Gastroesophageal sphincter (tissue), 4 donors: ENCODE data around the gene SLC8A1. TPM values are rescaled to one million over a fixed set of nuclear protein-coding genes. Genes with fewer than 3 reads are reported as not detected.

Experiments
- ATAC-seq: fragments of 150-250 bp; one replicate; pipeline ENCODE4 v1.9.1; 2016; ENCODE audit warnings: mild to moderate bottlenecking, moderate library complexity
- H3K27ac ChIP-seq, 4 donors: fragments of 200-600 bp; sonication (generic) in 3 of 4; 1 replicate in 3 of 4; 2 replicates in 1 of 4; pipeline ENCODE4 v1.5.1; 2016 to 2019
- H3K27me3 ChIP-seq: fragments of 200-600 bp; sonication (generic); one replicate; pipeline ENCODE4 v1.5.1; 2019
- H3K36me3 ChIP-seq, 2 donors: fragments of 200-600 bp; sonication (generic); one replicate each; pipeline ENCODE4 v1.5.1; 2019; ENCODE audit warnings: control low read depth in 1 of 2
- H3K4me1 ChIP-seq, 3 donors: fragments of 200-600 bp; sonication (generic); 1 replicate in 2 of 3; 2 replicates in 1 of 3; pipeline ENCODE4 v1.5.1; 2016 to 2019; ENCODE audit warnings: control low read depth in 2 of 3
- H3K4me3 ChIP-seq, 2 donors: fragments of 200-600 bp; sonication (generic); one replicate each; pipeline ENCODE4 v1.5.1; 2019; ENCODE audit warnings: mild to moderate bottlenecking in 1 of 2, moderate library complexity in 1 of 2
- H3K9me3 ChIP-seq, 3 donors: fragments of 200-600 bp; sonication (generic); one replicate each; pipeline ENCODE4 v1.5.1; 2017 to 2019; ENCODE audit warnings: control low read depth in 2 of 3
- CTCF ChIP-seq, 4 experiments: fragments of 200-600 bp in 2 of 4; fragments of 450-650 bp in 2 of 4; sonication (generic) in 1 of 4; IDR thresholded peaks; one replicate each; pipeline ENCODE4 v1.5.1; 2017 to 2019; ENCODE audit warnings: antibody characterized with exemption in 4 of 4, mild to moderate bottlenecking in 2 of 4, moderate library complexity in 2 of 4
- EP300 ChIP-seq: sonication (generic); formaldehyde crosslinking; IDR thresholded peaks from one replicate; pipeline ENCODE4 v1.6.1; 2017; ENCODE audit warnings: antibody characterized with exemption, mild to moderate bottlenecking
- POLR2A ChIP-seq, 2 donors: fragments of 450-650 bp; IDR thresholded peaks; one replicate each; pipeline ENCODE4 v1.6.1; 2017; ENCODE audit warnings: antibody characterized with exemption in 2 of 2, mild to moderate bottlenecking in 2 of 2, moderate library complexity in 1 of 2
- POLR2AphosphoS5 ChIP-seq: sonication (generic); formaldehyde crosslinking; IDR thresholded peaks from one replicate; pipeline ENCODE4 v1.6.1; 2017; ENCODE audit warnings: antibody characterized with exemption
- WGBS, 2 donors: methylation state at CpG; one replicate each; pipeline ENCODE4 v1.1.5; 2018; ENCODE audit warnings: low coverage in 1 of 2; 5-methylcytosine and 5-hydroxymethylcytosine counted together
- total RNA-seq, 4 donors: library from RNA; depleted of rRNA; stranded (reverse); fragments of >200 nt; gene quantifications; one replicate each; pipeline ENCODE4 v1.1.0, GENCODE V29; 2016

The SLC8A1 gene
- total RNA-seq, 4 donors from 2014 or later = 76.3 to 168 (median 146) TPM

GRCh38 chr2:40298026-40298425, 153.9 kb downstream of the SLC8A1 start:
- Histone ChIP-seq H3K4me1 (peaks cover 0 to 7% (median 0%) of the 10 kb centered on the region in 3 donors), H3K27me3 (no peaks in the 10 kb centered on the region), H3K36me3 (no peaks in the 10 kb centered on the region), H3K9me3 (no peaks in the 10 kb centered on the region), H3K27ac (no peak overlapping the region), H3K4me3 (no peak overlapping the region)
- no peak for TF ChIP-seq POLR2A (IDR thresholded peaks at IDR 0.05)
- TF ChIP-seq POLR2AphosphoS5 = no peak
- no peak for TF ChIP-seq EP300
- no peak for TF ChIP-seq CTCF (IDR thresholded peaks at IDR 0.05)
- 81 to 87% methylated on average over 2 of the region's 3 CpGs for WGBS, 2 donors
- ATAC-seq = no peak

GRCh38 chr2:40292291-40292690, 159.6 kb downstream of the SLC8A1 start:
- 100% methylated on average over 1 of the region's 1 CpG for WGBS, 2 donors
- H3K4me3 ChIP-seq = no peak overlapping the region
- no peak for TF ChIP-seq CTCF (IDR thresholded peaks at IDR 0.05)
- no peaks in the 10 kb centered on the region for H3K9me3 ChIP-seq
- ATAC-seq = no peak
- H3K36me3 ChIP-seq = no peaks in the 10 kb centered on the region
- no peaks in the 10 kb centered on the region for H3K27me3 ChIP-seq
- H3K27ac ChIP-seq = no peak overlapping the region
- H3K4me1 ChIP-seq = peaks cover 0 to 18% (median 0%) of the 10 kb centered on the region in 3 donors

GRCh38 chr2:40289771-40290404, 162.0 kb downstream of the SLC8A1 start:
- no peak for ATAC-seq
- no peak overlapping the region for H3K27ac ChIP-seq

GRCh38 chr2:40287773-40288172, 164.1 kb downstream of the SLC8A1 start:
- no peak for ATAC-seq
- Histone ChIP-seq H3K27me3 (no peaks in the 10 kb centered on the region), H3K27ac (no peak overlapping the region), H3K4me3 (no peak overlapping the region), H3K36me3 (no peaks in the 10 kb centered on the region), H3K4me1 (peaks cover 0 to 57% (median 3%) of the 10 kb centered on the region in 3 donors), H3K9me3 (no peaks in the 10 kb centered on the region)
- TF ChIP-seq POLR2AphosphoS5 (no peak), POLR2A (IDR thresholded peaks at IDR 0.05) (no peak), CTCF (IDR thresholded peaks at IDR 0.05) (no peak), EP300 (no peak)
- 63 to 100% methylated on average over 2 to 3 of the region's 3 CpGs for WGBS, 2 donors

More at GRCh38 chr2:40289771-40290404, 162.0 kb downstream of the SLC8A1 start:
- WGBS, 2 donors = 90 to 93% methylated on average over 7 of the region's 7 CpGs
- no peaks in the 10 kb centered on the region for H3K27me3 ChIP-seq
- peaks cover 0 to 40% (median 0%) of the 10 kb centered on the region in 3 donors for H3K4me1 ChIP-seq
- no peak overlapping the region for H3K4me3 ChIP-seq
- H3K36me3 ChIP-seq = no peaks in the 10 kb centered on the region
- H3K9me3 ChIP-seq = no peaks in the 10 kb centered on the region
- TF ChIP-seq EP300 (no peak), POLR2AphosphoS5 (no peak), CTCF (IDR thresholded peaks at IDR 0.05) (no peak), POLR2A (IDR thresholded peaks at IDR 0.05) (no peak)

GRCh38 chr2:40287195-40287594, 164.7 kb downstream of the SLC8A1 start:
- no peaks in the 10 kb centered on the region for H3K36me3 ChIP-seq
- no peaks in the 10 kb centered on the region for H3K27me3 ChIP-seq
- no peak for ATAC-seq
- 33 to 62% methylated on average over 2 of the region's 2 CpGs for WGBS, 2 donors
- no peak overlapping the region for H3K27ac ChIP-seq
- peaks cover 0 to 60% (median 3%) of the 10 kb centered on the region in 3 donors for H3K4me1 ChIP-seq
- no peak overlapping the region for H3K4me3 ChIP-seq
- no peak for TF ChIP-seq EP300
- TF ChIP-seq POLR2AphosphoS5 = no peak
- no peak for TF ChIP-seq POLR2A (IDR thresholded peaks at IDR 0.05)
- TF ChIP-seq CTCF (IDR thresholded peaks at IDR 0.05) = no peak
- H3K9me3 ChIP-seq = no peaks in the 10 kb centered on the region
